ENCODE data around the gene GPC6.

- no peak for TF ChIP-seq CTCF (conservative IDR thresholded peaks at IDR 0.05; ENCODE audit: low read length)
- TF ChIP-seq EZH2phosphoT487 (IDR thresholded peaks at IDR 0.05; ENCODE audit: borderline replicate concordance): no peak
These were observed 1054.2 kb downstream of the GPC6 start for GRCh38 chr13:94280845-94281244.
